Testis (tissue), 2 donors: ENCODE results near the gene RBBP8.

ENCODE experiments used
- CTCF ChIP-seq, 3 experiments: fragments of 450-650 bp in 2 of 3; fragments of 200-600 bp in 1 of 3; sonication (generic) in 1 of 3; IDR thresholded peaks; one replicate each; pipeline ENCODE4 v1.5.1; 2016 to 2019; ENCODE audit warnings: antibody characterized with exemption in 3 of 3, mild to moderate bottlenecking in 2 of 3, moderate library complexity in 1 of 3
- POLR2A ChIP-seq: fragments of 450-650 bp; IDR thresholded peaks from one replicate; pipeline ENCODE4 v1.6.1; 2017; ENCODE audit warnings: antibody characterized with exemption, mild to moderate bottlenecking, moderate library complexity

- TF ChIP-seq CTCF (IDR thresholded peaks at IDR 0.05) (no peak), POLR2A (no peak)
These were observed 52.1 kb downstream of the RBBP8 start for GRCh38 chr18:22985250-22985649.
